HG03025 (cell line): ENCODE data around the gene MXRA8.
A peak's percentile ranks its signal among the peaks of the same experiment; 100 is the strongest.
"Not testable (repeated sequence)": the region's sequence is repeated elsewhere in the genome, so short reads cannot be mapped to it uniquely, and the experiment has no call there.

ENCODE experiments used
- ATAC-seq: cut with Tn5 transposase; IDR thresholded peaks from one replicate; pipeline ENCODE4 v1.9.1; 2021; ENCODE audit warnings: mild to moderate bottlenecking, moderate library complexity; ENCODE audit not compliant: unreplicated experiment, low FRiP score

MXRA8 gene, protein sequence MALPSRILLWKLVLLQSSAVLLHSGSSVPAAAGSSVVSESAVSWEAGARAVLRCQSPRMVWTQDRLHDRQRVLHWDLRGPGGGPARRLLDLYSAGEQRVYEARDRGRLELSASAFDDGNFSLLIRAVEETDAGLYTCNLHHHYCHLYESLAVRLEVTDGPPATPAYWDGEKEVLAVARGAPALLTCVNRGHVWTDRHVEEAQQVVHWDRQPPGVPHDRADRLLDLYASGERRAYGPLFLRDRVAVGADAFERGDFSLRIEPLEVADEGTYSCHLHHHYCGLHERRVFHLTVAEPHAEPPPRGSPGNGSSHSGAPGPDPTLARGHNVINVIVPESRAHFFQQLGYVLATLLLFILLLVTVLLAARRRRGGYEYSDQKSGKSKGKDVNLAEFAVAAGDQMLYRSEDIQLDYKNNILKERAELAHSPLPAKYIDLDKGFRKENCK

DNA sequence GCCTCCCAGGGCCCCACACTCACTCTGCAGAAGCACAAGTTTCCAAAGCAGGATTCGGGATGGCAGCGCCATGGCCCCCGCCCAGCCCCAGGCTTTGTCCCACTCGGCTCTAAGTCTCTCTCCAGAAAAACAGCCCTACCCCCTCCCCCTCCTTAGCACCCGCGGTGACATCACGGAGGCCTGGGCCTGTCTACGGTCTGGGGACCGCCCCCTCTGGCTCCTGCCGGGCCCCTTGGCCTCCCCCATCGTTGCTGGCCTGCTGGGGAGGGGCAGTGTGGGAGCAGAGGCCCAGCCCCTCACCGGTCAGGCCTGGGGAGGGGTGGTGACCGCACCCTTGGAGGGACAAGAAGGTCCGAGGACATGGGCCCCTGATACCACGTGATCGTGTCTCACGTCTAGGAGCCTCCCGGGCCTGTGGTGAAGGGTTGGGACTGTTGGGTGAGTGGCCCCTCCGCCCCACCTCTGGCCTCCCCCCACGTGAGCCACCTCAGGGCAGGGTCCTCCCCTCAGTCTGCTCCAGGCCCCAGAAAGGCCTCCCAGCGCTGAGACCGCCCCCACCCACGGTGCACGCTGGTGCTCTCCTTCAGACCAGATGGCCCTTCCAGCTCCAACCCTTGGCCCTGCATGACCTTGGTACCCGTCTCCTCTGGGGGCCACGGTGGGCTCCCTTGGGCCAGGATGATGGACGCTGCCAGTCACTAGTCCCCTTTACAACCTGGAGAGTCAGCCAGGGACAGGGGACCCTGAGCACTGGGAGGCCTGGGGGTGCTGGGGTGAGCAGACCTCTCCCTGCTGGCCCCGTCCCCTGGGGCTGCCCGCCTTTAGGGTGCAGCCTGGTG, at the start of gene MXRA8:
TSS of gene MXRA8 (minus strand) at position 123 of the 839 bp plus-strand sequence. CDS start at position 72, 51 bp downstream.
- no peak for ATAC-seq

DNA sequence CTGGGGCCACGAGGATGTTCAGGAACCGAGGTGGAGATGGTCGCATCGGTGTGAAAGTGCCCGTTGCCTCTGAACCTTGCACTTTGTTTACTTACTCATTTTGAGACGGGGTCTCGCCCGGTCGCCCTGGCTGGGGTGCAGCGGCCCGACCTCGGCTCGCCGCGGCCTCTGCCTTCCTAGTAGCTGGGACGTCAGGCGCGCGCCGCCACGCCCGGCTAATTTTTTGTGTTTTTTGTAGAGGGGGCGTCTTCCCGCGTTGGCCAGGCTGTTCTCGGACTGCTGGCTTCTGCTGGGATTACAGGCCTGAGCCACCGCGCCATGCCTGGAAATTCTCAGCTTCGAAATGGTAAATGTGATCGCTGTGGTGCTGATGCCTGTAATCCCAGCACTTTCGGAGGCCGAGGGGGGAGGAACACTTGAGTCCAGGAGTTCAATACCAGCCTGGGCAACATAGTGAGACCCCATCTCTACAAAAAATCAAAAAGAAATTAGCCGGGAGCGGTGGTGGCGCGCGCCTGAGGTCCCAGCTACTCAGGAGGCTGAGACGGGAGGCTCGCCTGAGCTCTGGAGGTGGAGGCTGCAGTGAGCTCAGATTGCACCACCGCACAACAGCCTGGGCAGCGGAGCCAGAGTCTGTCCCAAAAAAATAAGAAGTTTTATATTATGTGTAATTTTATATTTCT, 49.4 kb upstream of the MXRA8 start:
- ATAC-seq, result peak; percentile 19

DNA sequence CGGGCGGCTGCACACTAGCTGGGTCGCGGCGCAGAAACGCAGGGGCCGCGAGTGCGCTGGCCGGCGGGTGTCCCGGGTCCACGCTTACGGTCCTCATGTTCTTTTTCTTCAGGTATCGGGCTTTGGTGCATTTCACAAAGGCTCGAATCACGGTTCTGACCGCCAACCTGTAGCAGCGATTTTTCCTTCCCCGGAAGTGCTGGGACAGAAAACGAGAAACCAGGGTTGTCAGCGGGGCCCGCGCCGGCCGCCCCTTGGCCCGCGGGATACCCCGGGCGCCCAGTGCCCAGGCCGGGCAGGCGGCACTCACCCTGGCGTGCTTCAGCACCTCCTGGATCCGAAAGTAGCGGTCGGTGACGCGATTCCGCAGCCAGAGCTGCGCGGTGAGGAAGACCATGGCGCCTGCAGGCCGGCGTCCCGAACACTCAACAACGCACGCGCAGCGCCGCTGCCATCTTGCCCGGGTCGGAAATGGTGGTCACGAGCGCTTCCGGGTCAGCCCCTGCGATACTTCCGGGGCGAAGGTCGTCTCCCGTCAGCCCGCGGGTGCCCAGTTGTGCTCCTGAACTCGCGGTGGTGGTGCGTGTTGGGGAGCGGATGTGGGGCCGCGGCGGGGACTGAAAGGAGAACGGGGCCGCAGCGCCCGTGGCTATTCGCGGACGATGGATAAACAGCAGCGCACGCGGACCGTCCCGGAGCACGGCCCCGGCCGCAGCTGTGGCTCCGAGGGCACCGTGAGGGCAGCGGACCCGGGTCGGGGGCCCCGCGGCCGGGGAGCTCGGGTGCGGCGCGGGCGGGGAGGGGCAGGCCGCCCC, 48.7 kb upstream of the MXRA8 start, which contains the start of gene MRPL20:
TSS of gene MRPL20 (minus strand) at position 473 of the 815 bp plus-strand sequence. CDS start at position 397, 76 bp downstream.
- ATAC-seq, result peak; percentile 63

DNA sequence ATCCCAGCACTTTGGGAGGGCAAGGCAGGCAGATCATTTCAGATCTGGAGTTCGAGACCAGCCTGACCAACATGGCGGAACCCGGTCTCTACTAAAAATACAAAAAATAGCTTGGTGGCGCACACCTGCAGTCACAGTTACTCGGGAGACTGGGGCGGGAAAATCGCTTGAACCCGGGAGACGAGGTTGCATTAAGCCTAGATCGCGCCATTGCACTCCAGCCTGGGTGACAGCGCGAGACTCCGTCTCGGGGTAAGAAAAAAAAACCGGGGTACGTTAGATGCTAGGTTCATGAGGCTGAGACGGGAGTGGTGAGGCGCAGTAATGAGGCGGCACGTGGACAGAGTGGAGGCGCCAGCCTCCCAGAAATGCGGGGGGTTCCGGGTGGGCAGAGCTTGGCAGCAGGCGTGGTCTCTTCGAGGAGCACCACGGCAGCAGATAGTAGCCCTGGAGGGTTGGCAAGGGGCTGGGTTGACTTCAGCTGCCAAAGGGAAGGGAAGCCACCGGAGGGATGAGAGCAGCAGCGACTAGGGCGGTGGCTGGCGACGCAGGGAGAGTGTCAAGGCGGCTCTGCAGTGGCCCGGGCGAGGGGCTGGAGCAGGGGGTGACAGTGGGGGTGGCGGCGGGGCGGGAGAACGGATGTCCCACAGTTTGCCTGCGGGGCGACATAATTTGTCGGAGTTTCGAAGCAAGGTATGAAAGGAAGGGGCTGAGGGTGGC, 47.9 kb upstream of the MXRA8 start:
- no peak for ATAC-seq

DNA sequence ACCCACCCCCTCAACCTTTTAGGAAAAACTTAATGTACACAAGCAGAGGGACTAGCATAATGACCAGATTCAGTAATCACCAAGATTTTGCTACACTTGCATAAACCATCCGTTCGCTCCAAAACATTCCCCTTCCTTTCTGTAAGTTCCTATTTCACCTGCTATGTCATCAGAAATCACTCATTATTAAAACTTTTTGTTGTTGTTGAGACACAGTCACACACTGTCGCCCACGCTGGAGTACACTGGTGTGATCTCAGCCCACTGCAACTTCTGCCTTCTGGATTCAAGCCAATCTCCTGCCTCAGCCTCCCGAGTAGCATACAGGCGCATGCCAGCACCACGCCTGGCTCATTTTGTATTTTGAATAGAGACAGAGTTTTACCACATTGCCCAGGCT, 45.3 kb upstream of the MXRA8 start:
- ATAC-seq, result no peak

- not testable (repeated sequence) for ATAC-seq
Measured at GRCh38 chr1:1402901-1403392, 44.6 kb upstream of the MXRA8 start.

DNA sequence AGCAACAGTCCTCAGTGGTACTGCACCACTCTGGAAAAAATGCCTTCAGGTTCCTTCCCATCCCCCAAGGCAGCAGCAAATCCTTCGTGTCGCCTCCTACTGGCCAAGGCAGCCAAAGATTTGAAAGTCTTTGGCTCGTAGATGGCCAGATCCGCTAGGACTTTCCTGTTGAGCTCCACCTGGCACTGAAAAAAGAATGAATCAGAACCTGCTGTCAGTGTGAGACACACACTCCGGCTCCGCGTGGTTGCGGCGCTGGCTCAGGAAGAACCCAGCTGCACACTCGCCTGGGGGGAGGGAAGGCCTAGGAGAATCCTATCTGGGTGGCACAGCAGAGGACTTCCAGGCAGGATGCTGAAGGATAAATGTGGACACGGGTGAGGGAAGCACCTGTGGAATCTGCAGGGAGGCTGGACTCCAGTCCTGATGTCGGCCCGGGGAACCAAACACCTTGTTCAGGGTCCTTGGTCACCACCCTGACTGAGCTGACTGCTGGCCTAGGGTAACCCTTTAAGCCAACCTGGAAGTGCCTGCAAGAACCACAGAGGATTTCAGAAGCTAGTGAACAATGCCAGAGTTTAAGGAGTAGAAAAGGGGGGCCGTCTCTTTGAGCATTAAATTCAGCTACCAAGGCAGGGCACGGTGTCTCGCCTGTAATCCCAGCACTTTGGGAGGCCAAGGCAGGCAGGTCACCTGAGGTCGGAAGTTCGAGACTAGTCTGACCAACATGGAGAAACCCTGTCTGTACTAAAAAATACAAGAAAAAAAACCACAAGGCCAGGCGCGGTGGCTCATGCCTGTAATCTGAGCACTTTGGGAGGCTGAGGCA, 43.9 kb upstream of the MXRA8 start:
- no peak for ATAC-seq

GRCh38 chr1:1401457-1402010, 43.2 kb upstream of the MXRA8 start:
- no peak for ATAC-seq

- no peak for ATAC-seq
Measured at GRCh38 chr1:1400576-1401456, 42.5 kb upstream of the MXRA8 start.

DNA sequence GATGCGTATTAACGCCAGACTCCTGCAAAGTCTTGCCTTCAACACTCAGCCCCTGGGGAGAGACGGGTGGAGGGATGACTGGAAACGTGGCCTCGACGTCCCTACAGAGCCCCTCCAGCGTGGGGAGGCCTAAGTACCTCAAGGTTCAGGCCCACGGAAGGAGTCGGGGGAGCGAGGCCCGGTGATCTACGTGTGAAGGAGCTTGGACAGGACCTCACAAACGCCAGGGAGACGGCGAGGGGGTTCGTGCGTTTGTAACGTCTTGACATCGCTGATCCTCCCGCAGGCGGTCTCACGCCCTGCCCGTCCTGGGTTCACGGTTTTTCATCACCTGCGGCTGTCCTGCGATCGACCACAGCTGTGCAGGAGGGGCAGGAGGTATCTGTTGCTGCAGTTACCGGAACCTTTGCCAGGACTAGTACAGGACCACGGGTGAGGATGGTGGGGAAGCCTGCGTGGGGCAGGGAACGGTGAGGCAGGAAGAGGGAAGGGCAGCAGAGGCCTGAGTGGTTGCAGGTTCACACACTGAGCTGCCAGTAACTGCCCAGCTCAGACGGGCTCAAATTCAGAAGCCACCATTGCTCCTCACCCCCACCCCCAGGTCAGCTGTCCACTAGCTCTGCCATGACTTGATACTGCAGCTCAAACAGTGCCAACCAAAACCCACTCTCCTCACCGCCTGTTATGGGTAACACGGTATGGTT, 41.7 kb upstream of the MXRA8 start:
- ATAC-seq, result peak; percentile 6

- peak; percentile 85 for ATAC-seq
Measured at GRCh38 chr1:1399187-1399871, 41.0 kb upstream of the MXRA8 start, which contains the start of gene CCNL2. CCNL2 (minus strand) TSS chr1:1399335; CDS start chr1:1399306, 29 bp downstream.

GRCh38 chr1:1398677-1399186, 40.4 kb upstream of the MXRA8 start:
- ATAC-seq, result peak; percentile 7

GRCh38 chr1:1397839-1398523, 39.6 kb upstream of the MXRA8 start:
- no peak for ATAC-seq

- no peak for ATAC-seq
Measured at GRCh38 chr1:1395166-1395565, 36.8 kb upstream of the MXRA8 start.

- ATAC-seq, result no peak
Measured at GRCh38 chr1:1394116-1394515, 35.8 kb upstream of the MXRA8 start.
